Erythroblast (primary cell): ENCODE data around the gene LARGE1.

Experiments
- GATA1 ChIP-seq: IDR thresholded peaks from 2 replicates; pipeline ENCODE4 v1.6.1; 2011; ENCODE audit warnings: low read depth, mild to moderate bottlenecking, control low read depth, low read length, moderate library complexity
- POLR2A ChIP-seq: IDR thresholded peaks from 2 replicates; pipeline ENCODE4 v1.6.1; 2011; ENCODE audit warnings: mild to moderate bottlenecking, low read length

DNA sequence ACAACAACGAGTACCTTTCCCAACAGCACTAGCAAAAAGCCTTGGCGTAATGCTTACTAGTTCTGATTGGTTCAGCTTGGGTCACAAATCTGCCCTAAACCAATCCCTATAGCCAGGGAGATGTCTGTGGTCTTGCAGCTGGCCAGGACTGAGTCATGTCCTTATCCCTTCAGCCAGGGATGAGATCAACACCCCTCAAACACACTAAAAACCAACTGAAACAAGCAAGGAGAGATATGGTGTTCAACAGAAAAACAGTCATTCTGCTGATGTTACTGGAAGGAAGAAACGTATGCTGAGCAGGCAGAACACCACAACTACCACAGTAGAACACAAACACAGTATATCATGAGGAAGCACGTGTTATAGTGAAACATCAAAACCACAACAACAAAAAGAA is 375.6 kb downstream of the LARGE1 start:
- TF ChIP-seq POLR2A = no peak
- TF ChIP-seq GATA1 = no peak
